Stimulated activated CD8-positive, alpha-beta memory T cell treated with anti-CD3 and anti-CD28 coated beads, Interleukin-4, amount 100 ng/mL, for 48 hours (primary cell): ENCODE measurements around the gene LRRC10.
"Not testable (repeated sequence)": the region's sequence is repeated elsewhere in the genome, so short reads cannot be mapped to it uniquely, and the experiment has no call there.

ENCODE experiments used
- DNase-seq: peaks from one replicate; pipeline ENCODE4 v3.0.0-alpha.2; 2020

Gene LRRC10

DNA sequence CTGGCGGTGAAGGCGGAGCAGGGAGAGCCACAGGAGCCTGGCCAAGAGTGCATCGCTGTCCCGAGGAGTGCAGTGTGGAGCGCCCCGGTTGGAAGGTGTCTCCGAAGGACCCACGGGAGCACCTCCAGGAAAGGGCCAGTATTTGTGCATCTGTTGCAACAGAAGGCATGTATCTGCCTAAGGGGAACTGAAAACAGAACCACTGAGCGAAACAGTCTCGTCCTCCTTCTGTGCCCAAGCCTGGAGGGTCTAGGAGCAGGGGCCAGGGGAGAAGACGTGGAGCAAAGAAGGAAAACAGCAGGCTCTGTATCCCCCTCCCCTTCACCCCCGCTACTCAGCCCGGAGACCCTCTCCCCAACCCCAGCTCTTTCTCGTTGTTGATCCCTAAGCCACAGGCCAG, 5.3 kb upstream of the LRRC10 start:
- no peak for DNase-seq

DNA sequence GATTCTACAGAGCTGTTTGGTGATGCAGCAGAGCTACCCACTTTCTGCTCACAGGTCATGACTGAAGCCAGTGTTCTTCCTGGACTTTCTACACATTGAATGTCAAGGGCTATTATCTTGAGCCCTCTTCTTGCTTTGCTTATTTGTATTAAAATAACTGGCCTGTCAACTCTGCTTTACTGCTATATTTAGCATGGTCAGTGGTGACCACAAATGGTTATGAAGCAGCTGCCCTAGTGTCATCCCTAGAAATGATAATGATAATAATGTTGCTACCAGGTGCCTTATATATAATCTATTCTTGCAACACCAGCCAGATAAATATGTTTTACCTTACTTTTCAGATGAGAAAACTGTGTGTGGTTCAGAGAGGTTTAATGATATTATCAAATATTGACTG, 2.6 kb upstream of the LRRC10 start:
- DNase-seq: no peak

DNA sequence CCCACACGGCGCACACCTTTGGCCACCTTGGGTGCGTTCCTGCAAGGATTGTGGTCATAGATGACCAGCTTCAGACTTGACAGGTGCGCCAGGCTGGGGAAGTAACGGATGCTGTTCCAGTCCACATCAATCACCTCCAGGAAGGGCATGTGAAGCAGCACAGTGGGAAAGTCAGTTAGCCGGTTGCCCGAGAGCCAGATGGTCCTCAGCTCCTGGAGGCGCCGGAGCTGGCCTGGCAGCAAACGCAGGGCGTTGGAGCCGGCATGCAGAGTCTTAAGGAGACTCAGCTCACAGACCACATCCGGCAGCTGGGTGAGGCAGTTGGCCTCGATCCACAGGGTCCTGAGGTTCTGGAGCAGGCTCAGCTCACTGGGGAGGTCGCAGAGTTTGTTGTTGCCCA, 581 bp downstream of the LRRC10 start:
- no peak for DNase-seq

DNA sequence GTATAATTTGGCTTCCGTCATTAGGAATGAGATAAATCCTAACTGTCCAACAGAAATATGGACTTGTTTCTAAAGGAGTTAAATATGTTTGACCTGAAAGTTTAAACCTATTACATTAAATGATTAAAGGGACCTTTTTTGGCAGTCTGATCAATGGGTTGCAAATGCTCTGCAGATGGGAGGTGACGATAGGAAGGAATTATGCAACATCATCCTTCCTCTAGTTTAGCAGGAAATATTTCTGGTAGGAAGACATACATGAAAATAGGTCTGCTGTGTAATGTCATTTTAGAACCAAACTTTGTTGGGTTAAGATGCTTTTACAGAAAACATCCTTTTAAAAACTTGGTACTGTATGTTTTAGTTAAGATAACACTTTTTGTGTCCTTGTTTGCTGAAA, 2.6 kb downstream of the LRRC10 start:
- DNase-seq: no peak

DNA sequence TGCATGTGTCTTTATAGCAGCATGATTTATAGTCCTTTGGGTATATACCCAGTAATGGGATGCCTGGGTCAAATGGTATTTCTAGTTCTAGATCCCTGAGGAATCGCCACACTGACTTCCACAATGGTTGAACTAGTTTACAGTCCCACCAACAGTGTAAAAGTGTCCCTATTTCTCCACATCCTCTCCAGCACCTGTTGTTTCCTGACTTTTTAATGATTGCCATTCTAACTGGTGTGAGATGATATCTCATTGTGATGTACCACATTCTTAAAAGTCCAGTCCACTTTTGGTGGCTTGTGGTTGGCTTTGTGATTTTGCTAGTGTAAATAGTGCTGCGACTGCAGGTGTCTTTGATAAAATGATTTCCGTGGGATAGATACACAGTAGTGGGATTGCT, 6.4 kb downstream of the LRRC10 start:
- DNase-seq: not testable (repeated sequence)

DNA sequence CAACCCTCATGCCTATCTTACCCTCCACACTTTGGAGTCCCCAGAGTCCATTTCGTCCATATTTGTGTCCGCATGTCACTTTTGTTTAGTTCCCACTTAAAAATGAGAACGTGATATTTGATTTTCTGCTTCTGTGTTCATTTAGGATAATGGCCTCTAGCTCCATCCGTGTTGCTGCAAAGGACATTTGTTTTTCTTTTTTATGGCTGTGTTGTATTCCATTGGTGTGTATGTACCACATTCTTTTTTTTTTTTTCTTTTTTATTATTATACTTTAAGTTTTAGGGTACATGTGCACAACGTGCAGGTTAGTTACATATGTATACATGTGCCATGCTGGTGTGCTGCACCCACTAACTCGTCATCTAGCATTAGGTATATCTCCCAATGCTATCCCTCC, 7.2 kb downstream of the LRRC10 start:
- not testable (repeated sequence) for DNase-seq

DNA sequence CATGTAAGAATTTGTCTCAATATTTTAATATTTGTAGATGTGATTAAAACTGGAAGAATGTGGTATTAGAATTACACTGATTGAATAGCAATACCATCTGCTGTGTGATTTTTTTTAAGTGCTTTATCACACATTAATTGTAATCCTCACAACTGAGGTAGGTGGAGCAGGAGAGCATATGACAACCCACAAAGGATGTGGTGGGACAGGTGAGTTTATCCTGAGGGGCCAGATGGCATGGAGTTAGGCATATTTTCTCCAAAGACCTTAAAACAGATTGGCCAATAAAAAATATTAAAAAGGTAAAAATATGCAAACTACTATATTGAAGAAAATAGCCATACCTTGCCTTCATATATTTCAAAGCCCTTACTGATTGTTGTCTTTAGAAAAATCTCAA, 7.8 kb downstream of the LRRC10 start:
- DNase-seq: no peak

DNA sequence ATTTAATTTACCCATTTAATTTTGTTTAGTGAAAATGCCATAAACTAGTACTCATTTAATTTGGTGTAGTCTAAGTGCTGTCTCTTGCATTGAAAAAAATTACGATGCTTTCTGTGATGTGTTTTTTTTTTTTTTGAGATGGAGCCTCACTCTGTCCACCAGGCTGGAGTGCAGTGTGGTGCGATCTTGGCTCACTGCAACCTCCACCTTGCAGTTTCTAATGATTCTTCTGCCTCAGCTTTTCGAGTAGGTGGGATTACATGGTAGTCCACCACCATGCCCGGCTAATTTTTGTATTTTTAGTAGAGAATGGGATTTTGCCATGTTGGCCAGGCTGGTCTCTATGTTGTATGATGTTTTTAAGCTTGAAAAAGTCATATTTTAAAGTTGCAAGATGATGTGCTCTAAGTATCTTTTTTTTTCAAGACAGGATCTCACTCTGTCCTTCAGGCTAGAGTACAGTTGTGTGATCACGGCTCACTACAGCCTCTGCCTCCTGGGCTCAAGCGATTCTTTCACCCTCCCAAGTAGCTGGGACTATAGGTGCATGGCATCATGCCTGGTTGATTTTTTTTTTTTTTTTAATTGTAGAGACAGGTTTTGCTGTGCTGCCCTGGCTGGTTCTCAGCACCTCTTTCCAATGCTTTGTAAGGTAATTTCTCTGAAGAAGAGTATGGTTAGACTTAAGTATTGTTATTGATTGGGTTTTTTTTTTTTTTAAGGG, 8.6 kb downstream of the LRRC10 start:
- no peak for DNase-seq

DNA sequence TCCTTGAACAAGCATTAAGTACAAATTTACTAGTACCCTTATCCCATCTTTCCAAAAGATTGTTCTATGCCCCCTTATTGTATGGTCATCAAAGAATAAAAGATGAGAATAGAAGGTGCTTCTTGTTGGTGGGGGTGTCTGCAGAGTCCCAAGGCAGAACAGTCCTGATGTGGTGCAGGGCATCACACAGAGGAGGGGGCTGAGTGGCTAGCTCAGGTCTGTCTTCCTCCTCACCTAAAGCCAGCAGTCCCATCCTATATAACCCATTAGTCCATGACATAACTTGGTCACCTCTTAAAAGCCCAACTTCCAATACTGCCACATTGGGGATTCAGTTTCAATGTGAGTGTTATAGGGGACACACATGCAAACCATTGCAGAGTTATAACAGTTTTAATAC, 9.9 kb downstream of the LRRC10 start:
- no peak for DNase-seq

DNA sequence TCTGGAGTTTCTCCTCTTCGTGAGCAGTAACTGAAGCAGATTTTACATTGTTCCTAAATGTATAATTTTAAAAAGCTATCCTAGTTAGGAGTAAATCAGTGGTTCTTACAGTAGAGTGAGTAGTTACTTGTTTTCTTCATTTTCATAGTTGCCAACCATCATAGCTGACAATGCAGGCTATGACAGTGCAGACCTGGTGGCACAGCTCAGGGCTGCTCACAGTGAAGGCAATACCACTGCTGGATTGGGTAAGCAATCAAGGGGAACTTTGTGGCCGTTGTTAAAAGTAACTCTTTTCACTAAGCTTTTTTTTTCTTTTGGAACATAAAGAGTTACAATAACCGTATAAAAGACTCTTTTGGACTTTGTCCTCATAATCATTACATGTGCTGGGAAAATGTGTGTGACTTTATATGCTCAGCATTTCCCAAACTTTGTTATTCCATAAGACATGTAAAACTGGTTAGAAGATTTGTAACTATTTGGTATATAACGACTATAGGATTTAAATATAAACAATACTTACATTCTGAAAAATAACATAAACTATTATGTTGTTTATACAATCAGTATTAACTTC, 12.4 kb downstream of the LRRC10 start:
- no peak for DNase-seq

DNA sequence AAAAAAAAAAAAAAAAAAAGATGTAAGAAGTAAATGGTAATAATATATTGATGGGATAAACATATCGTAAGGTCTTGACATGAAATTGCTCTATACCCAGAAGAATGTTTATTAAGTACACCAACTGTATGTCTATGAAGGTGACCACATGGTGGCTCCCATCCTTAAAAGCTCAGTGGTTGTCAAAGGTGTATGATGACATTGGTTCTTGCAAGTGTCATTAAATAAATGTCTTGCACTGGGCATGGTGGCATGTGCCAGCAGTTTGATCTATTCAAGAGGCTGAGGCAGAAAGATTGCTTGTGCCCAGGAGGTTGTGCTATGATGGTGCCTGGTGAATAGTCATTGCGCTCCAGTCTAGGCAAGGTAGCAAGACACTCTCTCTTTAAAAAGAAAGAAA, 15.0 kb downstream of the LRRC10 start:
- DNase-seq: no peak

DNA sequence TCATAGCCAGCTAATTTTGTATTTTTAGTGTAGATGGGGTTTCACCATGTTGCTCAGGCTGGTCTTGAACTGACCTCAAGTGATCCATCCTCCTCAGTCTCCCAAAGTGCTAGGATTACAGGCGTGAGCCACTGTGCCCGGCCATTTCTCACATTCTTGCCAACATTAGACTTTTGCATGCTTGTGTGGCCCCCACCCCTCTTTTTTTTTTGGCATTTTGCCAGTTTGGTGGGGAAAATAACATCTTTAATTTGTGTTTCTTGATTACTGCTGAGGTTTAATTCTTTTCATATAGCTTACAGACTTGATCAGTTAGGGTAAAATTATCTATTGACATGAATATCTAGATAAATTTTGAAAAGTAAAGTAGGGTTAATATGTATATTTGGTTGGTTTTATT, 21.6 kb downstream of the LRRC10 start:
- DNase-seq: no peak

DNA sequence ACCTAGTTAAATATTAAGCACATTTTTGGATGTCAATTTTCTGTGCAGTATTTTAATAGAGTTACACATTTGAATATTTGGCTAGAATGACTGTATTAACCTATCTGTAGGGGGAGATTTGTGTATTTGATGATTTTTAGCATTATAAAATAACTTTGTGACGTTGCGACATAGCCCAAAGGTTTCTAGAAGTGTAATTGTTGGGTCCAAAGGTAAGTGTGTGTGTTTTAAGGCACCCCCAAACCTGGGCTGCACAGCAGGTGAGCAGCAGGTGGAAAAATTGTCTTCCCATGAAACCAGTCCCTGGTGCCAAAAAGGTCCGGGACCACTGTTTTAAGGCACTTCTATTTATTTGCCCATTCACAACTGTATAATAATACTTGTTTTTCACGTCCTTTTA, 22.2 kb downstream of the LRRC10 start:
- no peak for DNase-seq

DNA sequence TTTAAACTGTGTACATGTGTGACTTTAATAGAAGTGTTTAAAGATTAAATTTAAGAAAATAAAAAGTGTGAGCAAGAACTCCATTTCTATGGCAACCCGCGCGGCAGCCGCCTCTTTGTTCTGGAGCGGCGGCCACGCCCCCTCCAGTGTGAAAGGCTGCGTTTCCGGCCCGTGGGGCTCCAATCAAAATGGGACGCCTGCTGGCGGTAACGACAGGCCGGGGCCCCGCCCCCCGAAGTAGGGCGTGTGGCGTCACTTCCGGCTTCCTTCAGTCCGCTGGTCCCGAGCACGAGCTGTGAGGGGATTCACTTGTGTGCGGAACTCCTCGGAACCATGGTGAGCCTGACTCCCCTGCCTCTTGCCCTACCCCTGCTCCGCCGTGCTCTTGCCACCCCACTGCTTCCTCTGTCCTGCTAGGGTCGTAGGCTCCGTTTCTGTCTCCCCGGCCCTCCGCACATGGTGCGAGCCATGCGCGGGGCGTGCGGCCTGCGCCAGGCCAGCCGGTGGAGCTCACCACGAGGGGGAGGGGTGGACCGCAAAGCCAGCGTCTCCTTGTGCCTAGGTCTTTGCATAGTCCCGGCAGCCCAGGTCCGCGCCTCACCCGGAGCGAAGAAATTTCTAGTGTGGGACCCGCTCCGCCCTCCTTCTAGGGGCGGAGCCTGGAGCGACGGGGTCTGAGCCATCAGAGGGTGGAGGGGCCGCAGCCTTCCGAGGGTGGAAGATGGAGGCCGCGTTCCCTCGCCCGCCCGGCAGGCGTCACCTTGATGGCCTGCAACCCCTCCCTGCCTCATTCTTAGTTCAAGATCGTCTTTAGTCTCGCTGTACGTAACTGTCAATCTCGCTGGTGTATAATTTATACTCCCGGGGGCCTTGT, 25.3 kb downstream of the LRRC10 start, which contains the start of gene CCT2:
Gene CCT2 (plus strand): TSS at position 271 of the 874 bp plus-strand sequence. CDS start 63 bp downstream, at position 334.
- DNase-seq: peak; percentile 97

DNA sequence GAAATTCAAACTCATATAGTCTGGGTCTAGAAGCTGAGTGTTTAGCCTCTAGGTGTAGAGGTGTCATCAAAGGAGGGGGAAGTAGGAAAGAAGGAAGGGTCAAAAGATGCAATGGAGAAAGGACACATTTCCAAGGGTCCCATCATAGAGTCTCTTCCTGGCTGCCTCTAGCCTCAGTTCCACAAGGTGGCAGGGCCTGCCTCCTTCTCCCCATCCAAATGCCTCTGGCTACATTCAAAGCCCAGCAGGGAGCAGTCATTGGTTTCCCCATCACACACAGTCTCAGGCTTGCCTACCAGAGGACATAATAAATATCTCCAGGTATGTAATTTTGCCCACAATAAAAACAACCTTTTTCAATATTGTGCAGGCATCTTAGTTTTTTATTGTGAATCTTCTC, 27.5 kb downstream of the LRRC10 start:
- DNase-seq: no peak

DNA sequence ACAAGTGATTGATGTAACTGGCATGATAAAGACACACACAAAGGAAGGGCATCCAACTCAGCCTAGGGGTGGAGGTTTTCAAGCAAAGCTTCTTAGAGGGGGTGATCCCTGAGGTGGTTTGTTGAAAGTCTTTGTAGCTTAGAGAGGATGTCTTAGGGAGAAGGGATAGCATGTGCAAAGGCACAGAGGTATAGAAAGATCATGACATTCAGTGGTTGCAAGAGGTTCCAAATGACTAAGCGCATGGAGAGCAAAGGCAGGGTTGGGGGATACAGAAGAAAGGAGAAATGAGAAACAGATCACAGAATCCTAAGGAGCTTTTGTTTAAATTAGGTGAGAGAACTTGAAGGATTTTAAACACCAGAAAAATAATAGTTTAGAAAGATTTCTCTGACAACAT, 30.6 kb downstream of the LRRC10 start:
- no peak for DNase-seq

DNA sequence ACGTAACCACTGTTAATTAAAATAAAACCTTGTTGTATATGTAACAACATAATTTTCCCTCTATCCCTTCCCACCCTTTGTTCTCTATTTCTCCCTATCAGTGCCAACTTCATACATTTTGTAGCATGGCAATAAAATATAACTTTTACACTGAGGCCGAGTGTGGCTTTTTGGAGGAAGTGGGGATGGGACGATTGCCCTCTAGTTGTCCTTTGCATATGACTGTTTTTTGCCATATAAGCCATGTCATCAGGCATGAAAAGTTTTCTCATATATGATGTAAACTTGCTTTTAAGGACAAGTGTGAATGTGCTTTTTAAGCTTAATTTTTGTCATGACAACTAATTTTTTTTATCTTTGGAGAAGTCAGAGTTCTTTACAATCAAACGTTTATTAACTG, 31.7 kb downstream of the LRRC10 start:
- DNase-seq: no peak

DNA sequence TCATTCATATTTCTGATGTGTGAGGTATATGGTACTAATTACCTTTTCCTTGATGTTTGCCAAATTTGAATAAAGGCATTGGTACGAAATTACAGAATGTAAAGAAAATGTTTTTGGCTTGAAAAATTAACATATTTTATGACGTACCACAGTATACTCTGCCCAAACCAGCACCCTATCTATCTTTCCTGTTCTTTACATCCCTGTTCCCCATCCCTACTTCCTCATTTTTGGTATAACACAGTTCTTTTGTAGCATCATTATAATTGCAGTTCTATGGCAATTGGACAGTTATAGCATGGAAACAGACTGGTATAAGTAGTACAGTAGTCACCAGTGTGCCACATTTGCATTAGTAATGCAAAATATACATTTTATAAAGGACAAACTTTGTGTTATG, 32.4 kb downstream of the LRRC10 start:
- no peak for DNase-seq

DNA sequence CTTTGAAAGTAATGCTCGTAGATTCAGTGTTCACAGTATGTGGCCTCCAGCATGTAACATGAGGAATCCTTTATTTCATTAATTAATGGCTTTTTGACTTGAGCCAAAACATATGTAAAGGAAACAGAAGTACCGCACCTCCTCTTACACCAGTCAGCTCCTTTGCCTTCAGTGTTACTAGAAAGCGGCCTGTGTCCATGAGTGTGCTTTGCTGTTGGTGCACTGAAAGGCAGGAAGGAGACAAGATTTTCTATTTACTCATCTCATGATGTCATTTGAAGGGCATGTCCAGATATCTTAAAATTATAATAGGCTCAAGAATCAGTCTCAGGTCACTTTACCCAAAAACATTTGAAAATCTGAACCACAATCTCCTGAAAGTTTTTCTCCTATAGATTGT, 35.4 kb downstream of the LRRC10 start:
- DNase-seq: no peak

DNA sequence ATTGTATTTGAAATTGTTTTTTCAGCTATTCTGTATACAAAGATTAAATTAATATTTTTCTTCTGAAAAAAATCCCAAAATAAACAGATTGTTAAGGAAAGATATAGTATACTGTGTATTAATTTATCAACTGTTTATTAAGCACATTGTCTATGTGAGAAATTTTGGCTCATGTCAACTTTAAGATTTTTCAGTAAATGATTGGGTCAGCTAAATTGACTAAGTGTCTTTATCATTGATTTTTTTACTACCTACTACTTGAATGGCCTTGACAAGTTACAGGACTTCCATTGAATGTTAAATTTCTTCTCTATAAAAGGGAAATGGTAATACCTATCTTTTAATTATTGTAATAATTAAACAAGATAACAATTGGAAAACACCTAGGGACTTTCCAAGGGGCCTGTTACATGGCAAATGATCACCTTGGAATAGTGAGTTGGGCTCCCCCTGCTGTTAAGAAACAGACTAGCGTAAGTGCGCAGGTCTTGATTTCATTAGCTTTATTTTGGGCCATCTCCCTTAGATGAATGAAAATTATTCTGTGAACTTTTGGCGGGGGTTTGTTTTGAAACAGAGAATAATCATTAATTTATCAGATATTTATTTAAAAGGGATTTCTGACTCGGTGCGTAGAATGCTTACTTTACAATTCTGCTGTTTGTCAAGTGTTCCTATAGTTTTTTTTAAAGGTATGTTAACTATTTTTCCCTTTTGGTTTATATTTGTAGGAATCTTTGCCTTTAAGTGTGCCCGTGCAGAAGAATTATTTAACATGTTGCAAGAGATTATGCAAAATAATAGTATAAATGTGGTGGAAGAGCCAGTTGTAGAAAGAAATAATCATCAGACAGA, 39.9 kb downstream of the LRRC10 start:
- peak; percentile 55 for DNase-seq

DNA sequence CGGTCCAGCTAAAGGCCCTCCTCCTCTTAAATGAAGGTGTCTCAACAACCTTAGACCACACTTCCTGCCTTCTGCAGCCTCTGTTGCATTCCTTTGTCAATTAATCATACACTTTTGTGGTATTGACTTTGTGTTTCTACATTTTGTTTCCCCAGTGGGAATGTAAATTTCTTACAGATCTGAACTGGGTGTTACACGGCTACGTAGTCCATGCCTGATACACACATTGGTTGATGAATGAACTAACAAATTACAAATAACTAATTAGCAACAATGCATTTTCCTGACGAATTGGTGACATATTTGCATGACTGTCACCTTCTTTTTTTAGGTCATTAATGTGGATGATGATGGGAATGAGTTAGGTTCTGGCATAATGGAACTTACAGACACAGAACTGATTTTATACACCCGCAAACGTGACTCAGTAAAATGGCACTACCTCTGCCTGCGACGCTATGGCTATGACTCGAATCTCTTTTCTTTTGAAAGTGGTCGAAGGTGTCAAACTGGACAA, 40.6 kb downstream of the LRRC10 start:
- no peak for DNase-seq

DNA sequence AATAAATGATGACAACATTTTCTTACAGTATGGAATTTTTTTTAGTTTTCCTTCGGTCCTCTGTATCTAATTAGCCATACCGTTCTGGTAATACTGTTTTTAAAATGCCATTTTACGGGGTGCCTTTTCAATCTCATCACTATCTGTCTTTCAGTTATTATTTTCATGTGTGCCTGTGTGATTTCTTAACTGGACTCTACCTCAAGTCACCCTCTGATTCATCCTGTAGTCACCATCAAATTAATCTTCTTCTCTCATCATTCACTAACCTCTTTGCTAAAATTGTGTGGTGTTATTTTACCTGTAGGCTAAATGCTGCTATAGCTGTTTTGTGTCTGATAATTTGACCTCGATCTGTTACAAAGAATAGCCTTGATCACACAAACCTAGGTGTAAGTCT, 41.5 kb downstream of the LRRC10 start:
- no peak for DNase-seq

DNA sequence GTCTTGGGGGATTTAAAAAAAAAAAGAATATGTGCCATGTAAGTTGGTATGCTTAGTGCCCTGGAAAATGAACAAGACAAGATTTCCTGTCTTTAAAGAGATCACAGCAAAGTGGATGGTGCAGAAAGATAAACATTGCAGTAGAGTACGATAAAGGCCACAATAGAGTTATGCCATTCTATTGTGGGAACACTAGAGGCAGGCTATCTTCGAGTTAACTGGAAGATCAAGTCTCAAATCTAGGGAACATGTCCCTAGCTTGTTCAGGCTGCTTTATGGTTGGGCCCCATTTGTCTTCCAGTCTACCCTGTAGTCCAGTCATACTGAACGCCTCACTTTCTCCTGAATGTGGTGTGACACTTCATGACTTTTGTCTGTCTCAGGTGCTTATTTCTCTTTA, 44.1 kb downstream of the LRRC10 start:
- DNase-seq: no peak
